RPMI8226 (cell line): Measurements from ENCODE around the gene DCUN1D3.
A peak's percentile ranks its signal among the peaks of the same experiment; 100 is the strongest.

ENCODE experiments used
- DNase-seq: peaks from one replicate; pipeline ENCODE4 v3.0.0-alpha.2; 2015

The DCUN1D3 gene

DNA sequence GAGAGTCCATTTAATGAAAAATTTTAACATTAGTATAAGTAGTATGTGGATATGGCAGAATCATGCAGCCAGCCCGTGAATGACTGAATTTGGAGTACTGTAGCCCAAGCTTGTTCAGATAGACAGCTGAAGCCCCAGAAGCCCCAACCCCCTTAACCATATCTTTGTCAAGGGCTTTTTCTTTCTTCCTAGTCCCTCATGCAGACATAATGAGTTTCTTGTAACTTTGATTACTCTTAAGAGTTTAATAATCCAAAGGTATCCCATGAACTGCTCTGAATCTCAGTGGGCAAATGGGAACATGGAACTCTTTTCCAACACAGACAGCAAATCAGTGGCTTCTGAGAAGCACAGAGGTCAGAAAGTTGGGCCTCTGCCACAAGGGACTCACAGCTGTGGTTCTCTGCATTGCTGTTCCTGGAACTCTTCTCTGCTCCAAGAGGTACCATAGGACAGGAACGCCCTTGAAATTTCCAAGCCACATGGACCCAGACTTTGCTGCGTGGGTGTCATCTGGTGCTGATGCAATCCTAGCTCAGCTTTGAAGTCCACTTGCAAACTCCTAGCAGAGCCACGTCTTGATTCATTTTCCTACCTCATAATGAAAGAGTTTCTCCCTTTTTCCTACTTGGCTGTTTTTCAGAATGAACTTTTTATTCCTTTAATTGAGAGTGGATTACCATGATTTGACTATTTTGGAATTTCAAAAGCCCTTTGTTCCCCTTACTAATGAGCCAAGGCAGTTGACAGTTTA, 18.5 kb upstream of the DCUN1D3 start:
- DNase-seq, result no peak

DNA sequence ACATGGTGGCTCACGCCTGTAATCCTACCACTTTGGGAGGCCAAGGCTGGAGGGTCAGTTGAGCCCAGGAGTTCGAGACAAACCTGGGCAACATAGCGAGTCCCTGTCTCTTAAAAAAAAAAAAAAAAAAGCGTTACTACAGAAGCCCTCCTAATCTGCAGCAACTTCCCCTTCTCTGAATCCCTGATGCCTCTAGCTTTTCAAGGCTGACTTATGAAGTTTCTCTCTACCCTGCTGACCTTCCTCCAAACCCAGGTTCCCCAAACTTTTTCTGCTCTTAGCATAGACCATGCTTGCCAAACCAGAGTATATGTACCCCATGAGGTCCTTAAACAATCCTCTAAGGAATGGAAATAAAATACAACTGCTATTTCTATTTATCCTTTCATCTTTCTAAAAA, 16.8 kb upstream of the DCUN1D3 start:
- DNase-seq, result no peak

DNA sequence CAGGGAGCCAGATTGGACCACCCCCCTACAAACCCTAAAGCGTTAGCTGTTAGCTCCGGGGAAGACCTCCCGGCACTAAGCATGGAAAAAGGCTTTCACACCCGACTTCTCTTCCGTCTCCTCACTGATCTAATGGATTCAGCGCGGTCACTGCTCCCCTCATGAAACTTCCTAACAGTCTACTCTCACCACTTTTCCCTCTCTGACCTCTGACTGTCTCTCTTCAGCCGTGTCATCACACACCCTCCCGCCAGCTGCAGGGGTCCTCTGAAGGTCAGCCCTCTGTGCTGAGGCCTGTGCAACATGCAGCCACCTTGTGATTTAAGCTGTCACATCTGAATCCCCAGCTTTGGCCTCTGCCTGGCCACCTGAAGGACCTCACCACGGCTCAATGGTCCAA, 16.1 kb upstream of the DCUN1D3 start:
- no peak for DNase-seq

DNA sequence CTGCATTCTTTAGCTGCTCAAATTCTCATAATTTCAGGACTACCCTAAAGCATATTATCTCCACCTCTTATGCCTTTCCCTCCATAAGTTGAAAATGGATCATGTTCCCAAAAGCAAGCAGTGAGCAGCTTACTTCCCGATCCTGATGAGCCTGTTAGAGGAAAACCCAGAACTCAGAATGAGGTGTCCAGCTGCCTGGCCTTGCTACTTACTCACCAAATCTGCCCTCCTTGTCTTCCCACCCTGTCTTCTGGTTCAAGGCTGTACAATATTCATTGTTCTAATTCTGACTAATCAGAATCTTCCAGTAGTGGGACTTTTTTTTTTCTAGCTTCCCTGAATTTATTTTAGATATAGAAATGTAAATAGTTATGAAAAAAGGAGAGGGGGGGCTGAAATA, 11.2 kb upstream of the DCUN1D3 start:
- DNase-seq, result no peak

DNA sequence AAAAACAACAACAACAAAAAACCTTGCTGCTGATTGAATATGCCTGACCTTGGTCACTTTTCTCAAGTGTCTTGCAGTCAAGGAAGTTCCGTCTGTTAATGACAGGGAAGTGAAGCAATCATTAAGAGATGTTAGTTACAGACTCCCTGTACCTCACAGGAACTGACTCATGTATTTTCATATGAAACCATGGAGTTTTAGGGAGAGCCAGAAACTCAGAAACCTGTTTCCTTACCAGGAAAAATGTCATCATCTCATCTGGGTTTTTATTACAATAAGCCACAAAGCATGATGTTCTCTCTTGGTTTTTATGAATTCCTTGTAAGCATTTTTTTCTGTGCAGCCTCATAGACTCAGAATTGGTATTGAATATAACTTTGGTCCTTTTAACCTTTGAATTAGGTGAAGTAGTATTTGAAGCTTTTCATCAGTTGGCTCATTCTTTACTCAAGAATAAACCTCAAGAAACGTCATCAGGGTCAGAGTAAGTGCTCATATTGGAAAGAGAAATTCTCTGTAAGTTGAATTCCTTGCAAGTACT, 10.7 kb upstream of the DCUN1D3 start:
- no peak for DNase-seq

DNA sequence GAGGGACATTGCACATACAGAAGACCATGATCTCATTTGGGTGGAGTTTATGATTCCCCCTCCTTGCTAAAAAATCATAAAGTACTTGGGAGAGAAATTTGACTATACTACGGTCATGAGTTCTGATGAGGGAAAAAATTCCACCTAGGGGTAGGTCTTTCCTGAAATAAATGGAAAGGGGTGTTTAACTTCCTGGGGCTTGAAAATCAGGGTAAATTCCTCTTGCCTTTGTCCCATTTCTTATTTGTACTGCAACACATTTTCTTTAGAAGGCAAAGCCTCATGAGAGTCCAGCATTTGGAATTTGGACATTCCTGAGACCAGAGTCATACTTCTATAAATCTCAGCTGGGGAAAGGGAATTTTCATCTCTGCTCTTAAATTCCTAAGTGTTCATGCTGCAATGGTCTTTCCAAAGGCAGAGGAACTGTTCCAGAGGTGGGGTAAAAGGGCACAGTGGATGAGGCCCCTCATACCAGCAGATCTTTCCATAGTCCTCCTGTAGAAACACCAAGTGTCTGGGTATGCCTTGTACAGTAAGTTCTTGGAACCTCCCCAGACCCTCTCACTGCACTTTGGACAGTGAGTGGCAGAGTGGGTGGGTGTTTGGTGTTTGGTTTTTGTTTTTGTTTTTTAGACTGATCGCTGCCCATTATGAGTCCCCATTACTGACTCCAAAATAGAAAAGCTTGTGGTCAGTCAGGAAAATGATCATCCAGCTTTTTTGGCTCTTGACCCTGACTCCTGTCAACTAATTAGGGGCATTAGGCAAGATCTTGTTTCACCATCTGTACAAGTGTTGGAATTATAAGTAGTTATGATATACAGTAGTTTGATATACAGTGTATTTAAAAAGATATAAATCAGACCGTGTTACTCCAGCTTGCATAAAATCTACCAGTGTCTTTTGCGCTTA, 6.4 kb upstream of the DCUN1D3 start:
- DNase-seq, result no peak

DNA sequence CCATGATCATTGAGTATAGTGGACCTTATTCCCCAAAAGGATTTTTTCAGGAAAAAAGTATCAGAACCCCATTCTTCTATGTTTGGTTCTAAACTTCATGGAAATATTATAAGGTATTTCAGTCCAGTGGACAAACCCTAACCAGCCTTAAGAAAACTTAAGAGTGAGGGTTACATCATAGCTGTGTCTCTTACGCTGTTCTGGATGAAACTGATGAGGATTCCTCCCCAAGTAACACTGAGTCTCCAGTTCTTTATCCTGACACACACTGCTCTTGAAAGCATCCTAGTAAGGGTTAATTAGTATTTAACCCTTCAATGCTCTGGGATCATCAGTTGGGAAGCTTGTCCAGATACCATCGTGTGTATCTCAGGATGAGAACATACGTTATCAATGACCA, 5.4 kb upstream of the DCUN1D3 start:
- no peak for DNase-seq

DNA sequence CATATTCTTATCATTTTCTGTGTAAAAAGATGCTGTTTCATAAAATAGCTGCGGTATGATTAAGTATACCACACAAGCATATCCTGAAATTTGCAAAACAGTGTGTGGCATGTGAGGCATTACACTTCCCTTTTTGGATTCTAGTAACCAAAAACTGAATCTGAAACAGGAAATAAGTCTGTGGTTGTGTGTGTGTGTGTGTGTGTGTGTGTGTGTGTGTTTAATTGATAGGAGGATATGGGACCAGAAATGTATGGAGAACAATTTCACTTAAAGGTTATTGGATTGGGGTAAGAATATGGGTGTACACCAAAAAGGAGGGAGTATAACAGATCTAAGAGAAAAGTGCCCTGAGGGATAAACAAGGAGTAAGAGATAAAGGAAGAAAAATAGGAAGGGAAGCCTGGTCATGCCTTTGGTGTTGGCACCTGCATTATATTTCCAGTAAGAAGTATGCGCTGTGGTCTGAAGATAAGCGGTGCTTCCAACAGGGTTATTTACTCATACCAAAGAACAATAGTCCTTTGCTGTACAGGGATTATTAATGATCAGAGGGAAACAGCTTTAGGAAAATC, 4.4 kb upstream of the DCUN1D3 start:
- DNase-seq, result peak; percentile 78

DNA sequence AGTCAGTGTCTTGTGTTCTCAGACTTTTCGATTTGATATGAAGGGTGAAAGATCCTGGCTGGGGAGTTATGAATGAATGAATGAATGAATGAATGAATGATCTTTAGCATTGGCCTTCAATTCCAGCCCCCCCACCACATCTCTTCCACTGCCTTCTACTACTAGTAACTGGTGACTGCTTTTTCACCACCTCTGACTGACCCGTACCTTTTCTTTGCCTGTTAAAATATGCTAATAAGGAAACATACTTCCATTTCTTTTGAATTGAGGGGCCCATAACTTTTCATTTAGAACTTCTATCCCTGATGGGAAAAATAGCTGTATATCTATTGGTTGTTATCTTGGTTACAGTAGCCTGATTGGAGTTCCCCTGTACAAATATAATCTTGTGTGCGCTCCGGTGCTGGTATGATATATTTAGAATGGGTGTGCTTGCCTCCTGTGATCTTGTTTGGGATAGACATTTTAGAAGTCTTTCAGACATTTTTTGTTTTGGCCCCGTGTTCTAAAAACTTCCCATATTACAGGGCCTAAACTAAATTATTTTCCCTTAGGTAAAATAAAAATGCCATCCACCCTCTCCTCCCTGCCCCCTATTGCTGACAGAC, 3.8 kb upstream of the DCUN1D3 start:
- no peak for DNase-seq

DNA sequence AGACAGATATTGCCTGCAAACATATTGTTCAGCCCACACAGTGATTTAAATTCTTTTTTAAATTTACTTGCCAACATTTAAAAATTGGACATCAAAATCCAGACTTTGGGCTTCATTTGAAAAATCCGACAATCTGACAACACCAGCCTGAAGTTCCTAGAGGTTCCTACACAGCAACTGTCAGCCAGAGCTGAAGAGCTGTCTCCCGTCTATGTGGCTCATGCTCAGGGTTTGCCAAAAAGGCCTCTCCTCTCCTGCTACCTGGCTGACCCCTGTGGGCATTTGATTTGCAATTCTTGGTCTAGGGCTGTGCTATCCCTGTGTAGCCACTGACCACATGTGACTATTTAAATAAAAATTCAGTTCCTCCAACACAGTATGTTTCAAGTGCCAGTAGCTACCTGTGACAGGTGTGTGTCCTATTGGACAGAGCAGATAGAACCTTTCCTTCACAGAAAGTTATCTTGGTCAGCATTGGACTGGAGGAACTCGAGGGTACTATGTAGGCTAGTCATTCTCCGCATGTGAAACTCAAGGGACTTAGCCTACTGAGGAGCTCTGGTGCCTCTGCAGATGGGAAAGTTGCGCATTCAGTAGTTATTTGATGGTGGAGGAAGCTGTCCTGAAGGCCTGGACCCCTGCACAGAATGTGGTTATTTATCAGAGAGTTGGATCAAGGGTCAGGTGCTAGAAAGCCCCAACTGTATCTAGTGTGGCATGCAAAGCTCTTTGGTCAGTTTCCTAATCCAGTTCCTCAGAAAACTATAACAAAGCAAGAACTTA, 3.1 kb upstream of the DCUN1D3 start:
- no peak for DNase-seq

DNA sequence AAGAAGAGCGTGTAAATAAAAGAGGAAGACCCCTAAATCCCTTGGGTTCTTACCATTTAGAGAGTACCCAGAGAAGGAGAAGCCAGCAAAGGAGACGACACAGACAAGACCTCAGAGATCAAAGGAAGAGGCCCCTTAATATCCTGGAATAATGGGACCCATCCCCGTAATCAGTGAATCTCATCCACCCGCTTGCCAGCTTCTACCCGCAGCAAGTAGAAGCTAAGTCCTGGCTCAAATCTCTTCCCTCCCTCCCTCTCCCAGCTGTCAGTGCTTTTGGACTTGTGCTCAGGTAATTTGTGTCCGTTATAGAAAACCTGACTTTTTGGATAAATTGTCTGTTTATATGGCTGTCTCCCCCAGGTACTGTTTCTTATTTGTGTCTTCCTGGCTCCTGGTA, 2.3 kb upstream of the DCUN1D3 start:
- no peak for DNase-seq

DNA sequence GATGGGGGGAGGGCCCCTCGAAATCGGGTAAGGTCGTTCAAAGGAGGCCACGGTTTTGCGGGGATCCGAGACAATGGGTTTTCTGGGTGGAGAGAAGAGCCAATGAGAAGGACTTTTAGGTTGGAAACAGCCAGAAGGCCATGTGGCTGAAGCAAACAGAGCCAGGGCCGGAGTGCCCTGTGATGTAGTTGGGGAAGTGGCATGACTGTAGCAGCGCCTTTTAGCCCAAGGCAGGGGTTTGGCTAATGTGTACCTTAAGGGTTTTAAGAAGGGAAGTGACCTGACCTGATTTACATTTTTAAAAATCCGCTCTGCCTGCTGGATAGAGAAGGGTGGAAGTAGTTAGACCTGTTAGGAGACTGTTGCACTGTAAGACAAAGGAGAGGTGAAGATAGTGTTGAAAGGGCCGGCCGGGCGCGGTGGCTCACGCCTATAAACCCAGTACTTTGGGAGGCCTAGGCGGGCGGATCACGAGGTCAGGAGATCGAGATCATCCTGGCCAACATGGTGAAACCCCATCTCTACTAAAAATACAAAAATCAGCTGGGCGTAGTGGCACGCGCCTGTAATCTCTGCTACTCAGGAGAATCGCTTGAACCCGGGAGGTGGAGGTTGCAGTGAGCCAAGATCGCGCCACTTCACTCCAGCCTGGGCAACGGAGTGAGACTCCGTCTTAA, 1.4 kb upstream of the DCUN1D3 start:
- peak; percentile 48 for DNase-seq

DNA sequence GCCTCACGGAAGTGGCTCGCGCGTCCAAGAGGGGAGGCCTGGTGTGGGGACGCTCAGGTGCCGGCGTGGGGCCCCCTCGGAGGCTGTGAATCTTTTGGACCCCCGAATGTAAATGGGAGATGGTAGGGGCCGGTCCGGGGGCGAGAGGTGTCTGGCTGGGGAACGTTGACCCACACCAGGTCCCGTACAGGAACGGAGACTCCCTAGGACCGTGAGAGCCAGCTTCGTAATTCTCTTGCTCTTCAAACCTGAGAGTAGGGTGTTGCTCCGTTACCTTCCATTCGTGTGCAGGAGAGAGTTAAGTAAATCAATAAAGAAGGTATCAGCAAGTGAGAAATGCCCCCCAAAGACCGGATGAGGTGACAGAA, 894 bp upstream of the DCUN1D3 start:
- no peak for DNase-seq

DNA sequence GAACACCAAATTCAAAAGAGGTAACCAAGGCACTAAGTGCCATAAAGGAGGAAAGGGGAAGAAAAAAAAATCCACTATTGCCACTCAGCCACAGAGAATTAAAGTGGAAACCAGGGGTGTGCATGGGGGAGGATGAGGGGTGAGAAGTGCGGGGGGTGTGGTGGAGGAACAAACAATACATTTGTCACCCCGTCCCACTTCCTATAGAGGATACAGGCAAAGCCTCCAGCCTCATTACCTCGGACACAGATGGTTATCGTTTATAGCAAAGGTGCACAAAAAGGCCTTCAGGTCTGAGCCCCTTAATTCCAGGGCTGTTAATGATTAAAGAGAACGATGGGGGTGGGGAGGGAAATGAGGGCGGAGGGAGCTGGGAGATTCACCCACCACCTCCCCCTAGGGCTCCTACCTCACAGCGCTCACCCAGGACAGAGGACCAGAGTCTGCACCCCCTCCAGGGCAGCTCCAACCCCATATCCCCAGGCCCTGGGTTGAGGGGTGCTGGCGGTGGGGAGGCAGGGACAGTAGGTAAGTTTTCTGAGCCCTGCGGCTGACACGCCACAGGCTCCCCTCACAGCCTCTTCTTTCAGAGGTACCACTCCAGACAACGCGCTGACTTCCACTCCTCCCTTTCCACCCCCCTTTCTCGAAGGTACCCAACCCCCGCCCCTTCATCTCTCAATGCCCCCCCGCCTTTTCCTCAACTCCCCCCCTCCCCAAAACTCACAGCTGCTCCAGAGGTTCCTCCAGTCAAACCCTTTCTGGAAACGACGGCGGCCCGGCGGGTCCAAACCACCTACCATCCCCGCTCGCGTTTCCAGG, 470 bp downstream of the DCUN1D3 start:
- DNase-seq, result no peak

DNA sequence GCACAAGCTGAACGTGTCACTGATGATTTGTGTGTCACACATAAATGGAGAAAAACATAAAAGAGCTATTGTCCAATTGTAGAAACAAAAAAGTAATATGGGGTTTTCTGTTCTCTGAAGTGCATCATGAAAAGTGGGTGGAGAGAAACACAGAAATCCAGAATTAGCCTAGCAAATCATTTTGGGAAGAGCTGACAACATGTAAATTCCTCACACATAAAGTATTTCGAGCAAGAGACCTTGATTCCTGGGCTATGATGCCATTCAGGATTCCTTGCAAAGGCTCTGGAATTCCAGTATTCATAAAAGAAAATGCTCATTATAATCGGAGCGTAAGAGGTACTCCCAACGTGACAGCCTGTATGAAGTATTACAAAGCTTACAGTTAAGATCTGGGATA, 1.1 kb downstream of the DCUN1D3 start:
- DNase-seq, result no peak

DNA sequence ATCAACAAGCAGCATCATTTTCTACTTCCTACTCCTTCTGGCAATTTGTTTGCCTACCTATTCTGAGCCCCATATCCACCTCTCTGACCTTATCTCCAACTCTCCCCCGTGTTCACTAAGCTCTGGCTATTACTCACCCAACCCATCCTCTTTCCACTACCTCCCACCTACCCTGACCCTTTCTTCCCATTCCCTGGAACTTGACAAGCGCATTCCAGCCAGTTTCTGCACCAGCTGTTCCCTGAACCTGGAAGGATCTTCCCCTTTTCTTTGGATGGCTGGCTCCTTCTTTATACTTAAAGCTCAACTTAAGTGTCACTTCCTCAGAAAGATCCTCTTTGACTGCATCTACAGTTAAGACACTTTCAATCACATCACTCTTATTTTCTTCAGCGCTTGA, 2.2 kb downstream of the DCUN1D3 start:
- DNase-seq, result no peak

DNA sequence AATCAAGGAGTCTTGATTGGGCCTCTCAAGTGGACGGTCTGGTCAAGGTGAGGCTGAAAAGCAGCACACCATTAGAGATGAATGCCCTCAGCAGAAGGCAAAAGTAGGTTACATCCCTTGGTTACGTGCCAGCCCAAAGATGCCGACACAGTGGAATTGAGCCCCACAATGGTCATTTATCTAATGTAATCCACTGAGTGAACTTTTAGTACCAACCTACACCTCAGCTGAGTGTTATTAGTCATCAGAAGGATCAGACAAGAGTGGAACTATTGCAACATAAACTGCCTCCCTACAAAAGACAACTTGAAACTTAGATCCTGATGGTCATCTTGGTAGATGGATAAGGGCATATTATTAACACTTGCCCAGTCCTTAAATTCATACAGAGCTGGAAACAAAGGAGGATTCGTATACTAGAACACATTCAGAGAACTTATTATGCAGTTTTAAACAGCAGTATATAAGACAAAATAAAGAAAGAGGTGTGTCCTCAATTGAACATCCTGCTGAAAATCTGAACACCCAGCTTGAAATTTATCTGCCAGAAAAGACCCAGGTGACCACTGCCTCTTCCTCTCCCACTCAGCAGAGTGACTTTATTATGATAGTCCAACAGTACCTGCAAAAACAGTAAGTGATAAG, 2.8 kb downstream of the DCUN1D3 start:
- no peak for DNase-seq

DNA sequence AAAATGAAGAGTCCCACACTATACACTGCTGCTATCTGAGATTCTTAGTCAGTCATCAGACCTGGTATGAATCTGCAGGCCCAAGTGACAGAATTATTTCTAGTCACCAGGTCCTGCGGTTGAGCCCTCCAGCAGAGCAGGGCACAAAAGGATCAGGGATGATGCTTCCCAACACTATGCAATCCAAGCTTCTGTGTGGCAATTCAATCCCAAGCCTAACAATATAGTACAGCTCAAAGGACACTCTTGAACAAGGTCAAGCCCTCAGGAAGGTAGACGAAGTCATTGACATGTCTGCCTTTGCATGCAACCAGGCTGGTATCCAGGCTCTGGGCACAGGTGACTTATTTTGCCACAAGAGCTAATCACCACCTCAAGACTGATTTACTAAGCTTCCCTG, 5.8 kb downstream of the DCUN1D3 start:
- no peak for DNase-seq

DNA sequence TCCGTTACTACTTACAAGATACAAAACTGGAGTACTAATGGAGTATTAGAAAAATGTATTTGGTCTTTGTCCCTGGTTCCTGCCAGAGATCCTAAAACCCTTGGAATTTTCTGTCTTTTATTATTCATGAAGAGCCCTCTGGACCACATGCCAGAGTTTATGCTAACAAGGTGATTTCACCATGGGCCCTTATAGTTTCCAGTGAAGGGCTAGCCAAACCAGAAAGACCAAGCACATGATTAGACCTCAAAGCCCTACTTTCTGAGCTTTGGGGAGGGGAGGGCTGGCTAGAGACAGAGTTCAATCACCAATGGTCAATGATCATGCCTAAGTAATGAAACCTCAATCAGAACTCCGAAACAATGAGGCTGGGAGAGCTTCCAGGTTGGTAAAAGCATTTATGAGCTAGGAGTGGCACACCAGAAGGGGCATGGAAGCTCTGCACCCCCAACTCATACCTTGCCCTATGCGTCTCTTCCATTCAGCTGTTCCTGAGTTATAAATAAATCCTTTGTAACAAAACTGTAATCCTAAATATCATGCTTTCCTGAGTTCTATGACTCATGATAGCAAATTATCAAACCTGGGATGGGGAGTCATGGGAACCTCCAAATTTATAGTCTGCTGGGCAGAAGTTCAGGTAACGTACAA, 10.4 kb downstream of the DCUN1D3 start:
- DNase-seq, result no peak

DNA sequence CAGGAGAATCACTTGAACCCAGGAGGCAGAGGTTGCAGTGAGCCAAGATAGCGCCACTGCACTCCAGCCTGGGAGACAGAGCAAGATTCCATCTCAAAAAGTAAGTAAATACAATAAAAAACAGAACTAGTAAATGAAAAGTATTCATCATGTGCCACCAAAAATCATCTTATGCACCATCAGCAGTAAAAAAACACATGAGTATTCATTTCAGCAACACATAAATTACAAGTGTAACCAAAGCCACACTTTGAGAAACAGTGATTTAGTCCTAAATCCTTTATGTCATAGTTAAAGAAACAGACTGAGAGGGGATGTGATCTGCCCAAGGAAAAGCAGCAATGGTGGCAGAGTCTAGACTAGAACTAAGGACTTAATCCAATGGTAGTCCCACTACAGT, 13.0 kb downstream of the DCUN1D3 start:
- no peak for DNase-seq
